Prostate gland (tissue), 2 donors: ENCODE measurements around the gene CHRM2. TPM values are rescaled to one million over a fixed set of nuclear protein-coding genes. Genes with fewer than 3 reads are reported as not detected.

Source experiments
- DNase-seq: peaks from one replicate; pipeline ENCODE4 v3.0.0-alpha.2; 2019; ENCODE audit warnings: low spot score
- H3K27ac ChIP-seq, 2 donors: fragments of 200-600 bp; sonication (generic); 2 replicates each; pipeline ENCODE4 v1.5.1; 2017 to 2019
- H3K27me3 ChIP-seq: fragments of 200-600 bp; sonication (generic); replicated peaks from 2 replicates; pipeline ENCODE4 v1.5.1; 2019; ENCODE audit not compliant: insufficient read depth
- H3K36me3 ChIP-seq, 2 donors: fragments of 200-600 bp; sonication (generic); 1 replicate in 1 of 2; 2 replicates in 1 of 2; pipeline versions ENCODE4 v1.5.1 to v1.8.1; 2017 to 2019
- H3K4me1 ChIP-seq: fragments of 200-600 bp; sonication (generic); replicated peaks from 2 replicates; pipeline ENCODE4 v1.5.1; 2019
- H3K4me3 ChIP-seq, 2 donors: fragments of 200-600 bp; sonication (generic); 2 replicates each; pipeline ENCODE4 v1.5.1; 2017 to 2019
- H3K9me3 ChIP-seq: fragments of 200-600 bp; sonication (generic); 2 replicates; pipeline ENCODE4 v1.5.1; 2017
- POLR2A ChIP-seq: fragments of 450-650 bp; IDR thresholded peaks from one replicate; pipeline ENCODE4 v1.6.1; 2016; ENCODE audit warnings: antibody characterized with exemption, mild to moderate bottlenecking
- POLR2AphosphoS5 ChIP-seq: sonication (generic); formaldehyde crosslinking; IDR thresholded peaks from one replicate; pipeline ENCODE4 v1.6.1; 2017; ENCODE audit warnings: antibody characterized with exemption
- WGBS: methylation state at CpG from one replicate; pipeline ENCODE4 v1.1.5; 2018; 5-methylcytosine and 5-hydroxymethylcytosine counted together
- intact Hi-C: fragments of 100-400 bp; cut with DNase I; formaldehyde crosslinking; loops from one replicate; pipeline ENCODE4 v1.14.2; 2022
- total RNA-seq, 2 donors: library from RNA; depleted of rRNA; stranded (reverse); fragments of >200 nt; gene quantifications; one replicate each; pipeline ENCODE4 v1.1.0, GENCODE V29; 2016
- TF ChIP-seq, protein P1 (sequence below), 4 experiments: fragments of 200-600 bp in 2 of 4; fragments of 450-650 bp in 2 of 4; sonication (generic) in 2 of 4; IDR thresholded peaks; 1 replicate in 3 of 4; 2 replicates in 1 of 4; pipeline ENCODE4 v1.5.1; 2016 to 2019; ENCODE audit warnings: antibody characterized with exemption in 4 of 4, mild to moderate bottlenecking in 2 of 4, moderate library complexity in 2 of 4

The CHRM2 gene
- total RNA-seq, 2 donors from 2014 or later, result 0.40 TPM; not detected in 1

GRCh38 chr7:136938476-136938875 lies 70.0 kb downstream of the CHRM2 start:
- H3K36me3 ChIP-seq, result no peaks in the 10 kb centered on the region
- H3K27ac ChIP-seq, result no peak overlapping the region
- 92% methylated on average over 13 of the region's 13 CpGs for WGBS
- DNase-seq, result no peak
- no peak for TF ChIP-seq POLR2AphosphoS5
- TF ChIP-seq, protein P1, sequence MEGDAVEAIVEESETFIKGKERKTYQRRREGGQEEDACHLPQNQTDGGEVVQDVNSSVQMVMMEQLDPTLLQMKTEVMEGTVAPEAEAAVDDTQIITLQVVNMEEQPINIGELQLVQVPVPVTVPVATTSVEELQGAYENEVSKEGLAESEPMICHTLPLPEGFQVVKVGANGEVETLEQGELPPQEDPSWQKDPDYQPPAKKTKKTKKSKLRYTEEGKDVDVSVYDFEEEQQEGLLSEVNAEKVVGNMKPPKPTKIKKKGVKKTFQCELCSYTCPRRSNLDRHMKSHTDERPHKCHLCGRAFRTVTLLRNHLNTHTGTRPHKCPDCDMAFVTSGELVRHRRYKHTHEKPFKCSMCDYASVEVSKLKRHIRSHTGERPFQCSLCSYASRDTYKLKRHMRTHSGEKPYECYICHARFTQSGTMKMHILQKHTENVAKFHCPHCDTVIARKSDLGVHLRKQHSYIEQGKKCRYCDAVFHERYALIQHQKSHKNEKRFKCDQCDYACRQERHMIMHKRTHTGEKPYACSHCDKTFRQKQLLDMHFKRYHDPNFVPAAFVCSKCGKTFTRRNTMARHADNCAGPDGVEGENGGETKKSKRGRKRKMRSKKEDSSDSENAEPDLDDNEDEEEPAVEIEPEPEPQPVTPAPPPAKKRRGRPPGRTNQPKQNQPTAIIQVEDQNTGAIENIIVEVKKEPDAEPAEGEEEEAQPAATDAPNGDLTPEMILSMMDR (IDR thresholded peaks at IDR 0.05), result no peak
- no peak for TF ChIP-seq POLR2A
- no peak overlapping the region for H3K4me3 ChIP-seq
- H3K9me3 ChIP-seq, result no peaks in the 10 kb centered on the region
- no peaks in the 10 kb centered on the region for H3K27me3 ChIP-seq
- intact Hi-C loops, result no loop called here
- H3K4me1 ChIP-seq, result no peaks in the 10 kb centered on the region

DNA sequence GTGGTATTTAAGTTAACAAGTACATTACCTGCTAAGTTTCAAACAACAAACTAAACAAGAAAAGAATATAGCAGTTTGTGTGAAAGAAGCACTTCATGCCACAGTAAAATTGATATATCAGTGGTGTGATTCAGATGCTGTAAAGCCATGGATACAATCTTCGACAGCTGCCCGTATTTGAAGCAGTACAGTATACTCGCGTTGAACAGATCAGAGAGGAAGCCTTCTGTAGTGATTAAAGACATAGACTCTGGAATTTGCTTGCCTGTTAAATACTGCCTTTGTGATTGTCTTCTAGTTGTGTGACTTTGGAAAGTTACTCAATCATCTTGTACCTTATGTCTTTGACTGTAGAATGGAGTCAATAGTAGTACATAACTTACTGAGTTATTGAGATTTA lies 71.7 kb downstream of the CHRM2 start:
- intact Hi-C loops, result no loop called here

DNA sequence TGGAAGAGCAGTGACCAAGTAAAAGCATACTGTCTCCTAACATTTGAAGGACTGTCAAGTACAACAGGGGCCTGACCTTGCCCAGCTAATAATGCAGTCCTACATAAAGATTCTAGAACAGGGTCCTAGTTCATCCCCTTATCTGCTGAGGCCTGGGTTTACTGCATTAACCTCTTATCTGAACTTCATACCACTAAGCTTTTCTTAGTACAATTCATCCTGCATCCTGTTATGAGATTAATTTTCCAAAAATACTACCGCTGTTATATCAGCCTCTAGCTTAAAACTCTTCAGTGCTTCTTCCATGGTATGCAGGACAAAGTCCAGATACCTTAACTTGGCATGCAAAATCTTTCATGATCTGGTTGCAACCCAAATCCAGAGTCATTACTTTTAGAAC lies 72.5 kb downstream of the CHRM2 start:
- Histone ChIP-seq H3K36me3 (no peaks in the 10 kb centered on the region), H3K4me1 (no peaks in the 10 kb centered on the region), H3K4me3 (no peak overlapping the region), H3K9me3 (no peaks in the 10 kb centered on the region), H3K27me3 (no peaks in the 10 kb centered on the region), H3K27ac (no peak overlapping the region)
- 96% methylated on average over 1 of the region's 1 CpG for WGBS
- no peak for TF ChIP-seq POLR2A
- TF ChIP-seq POLR2AphosphoS5, result no peak
- TF ChIP-seq, protein P1 (IDR thresholded peaks at IDR 0.05), result no peak
- intact Hi-C loops, result no loop called here
- DNase-seq, result no peak

More for the DNA sequence above, 71.7 kb downstream of the CHRM2 start:
- no peaks in the 10 kb centered on the region for H3K9me3 ChIP-seq
- H3K4me3 ChIP-seq, result no peak overlapping the region
- no peak for DNase-seq
- H3K27me3 ChIP-seq, result no peaks in the 10 kb centered on the region
- TF ChIP-seq POLR2AphosphoS5, result no peak
- TF ChIP-seq POLR2A, result no peak
- TF ChIP-seq, protein P1 (IDR thresholded peaks at IDR 0.05), result no peak
- WGBS, result 88% methylated on average over 4 of the region's 4 CpGs
- no peaks in the 10 kb centered on the region for H3K4me1 ChIP-seq
- H3K36me3 ChIP-seq, result no peaks in the 10 kb centered on the region
- no peak overlapping the region for H3K27ac ChIP-seq

GRCh38 chr7:136941816-136942215 lies 73.4 kb downstream of the CHRM2 start:
- Histone ChIP-seq H3K4me3 (no peak overlapping the region), H3K27me3 (no peaks in the 10 kb centered on the region), H3K36me3 (no peaks in the 10 kb centered on the region), H3K27ac (no peak overlapping the region), H3K4me1 (no peaks in the 10 kb centered on the region), H3K9me3 (no peaks in the 10 kb centered on the region)
- intact Hi-C loops, result no loop called here
- DNase-seq, result no peak
- WGBS, result 72% methylated on average over 1 of the region's 1 CpG
- TF ChIP-seq POLR2AphosphoS5 (no peak), POLR2A (no peak)
- TF ChIP-seq, protein P1 (IDR thresholded peaks at IDR 0.05), result no peak

GRCh38 chr7:136942401-136942800 lies 73.9 kb downstream of the CHRM2 start:
- intact Hi-C loops, result no loop called here
- H3K27ac ChIP-seq, result no peak overlapping the region
- no peaks in the 10 kb centered on the region for H3K9me3 ChIP-seq
- TF ChIP-seq POLR2AphosphoS5 (no peak), POLR2A (no peak)
- TF ChIP-seq, protein P1 (IDR thresholded peaks at IDR 0.05), result no peak
- DNase-seq, result no peak
- no peaks in the 10 kb centered on the region for H3K27me3 ChIP-seq
- H3K36me3 ChIP-seq, result no peaks in the 10 kb centered on the region
- H3K4me1 ChIP-seq, result no peaks in the 10 kb centered on the region
- H3K4me3 ChIP-seq, result no peak overlapping the region
